ENCODE data around the gene MRPL40.
"Not testable (repeated sequence)": the region's sequence is repeated elsewhere in the genome, so short reads cannot be mapped to it uniquely, and the experiment has no call there.

The MRPL40 gene

DNA sequence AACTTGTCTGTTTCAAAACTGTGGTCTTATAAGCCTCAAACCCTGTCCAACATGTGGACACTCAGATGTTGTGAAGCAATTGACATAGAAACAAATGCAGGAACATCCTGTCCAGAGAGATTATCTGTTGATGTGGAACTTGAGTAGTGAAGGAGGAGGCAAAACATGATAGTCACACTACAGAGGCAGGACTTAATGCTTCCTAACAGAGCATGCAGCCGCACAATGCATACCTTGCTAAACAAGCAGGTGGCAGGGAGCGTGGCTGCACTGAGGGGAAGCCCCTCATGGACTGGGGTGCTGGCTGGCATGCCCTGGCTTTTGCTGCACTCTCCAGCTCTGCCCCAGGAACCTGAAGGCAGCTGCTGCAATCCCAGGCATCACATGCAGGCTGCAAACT is 9.8 kb downstream of the MRPL40 start:
- DNase-seq, result no peak

DNA sequence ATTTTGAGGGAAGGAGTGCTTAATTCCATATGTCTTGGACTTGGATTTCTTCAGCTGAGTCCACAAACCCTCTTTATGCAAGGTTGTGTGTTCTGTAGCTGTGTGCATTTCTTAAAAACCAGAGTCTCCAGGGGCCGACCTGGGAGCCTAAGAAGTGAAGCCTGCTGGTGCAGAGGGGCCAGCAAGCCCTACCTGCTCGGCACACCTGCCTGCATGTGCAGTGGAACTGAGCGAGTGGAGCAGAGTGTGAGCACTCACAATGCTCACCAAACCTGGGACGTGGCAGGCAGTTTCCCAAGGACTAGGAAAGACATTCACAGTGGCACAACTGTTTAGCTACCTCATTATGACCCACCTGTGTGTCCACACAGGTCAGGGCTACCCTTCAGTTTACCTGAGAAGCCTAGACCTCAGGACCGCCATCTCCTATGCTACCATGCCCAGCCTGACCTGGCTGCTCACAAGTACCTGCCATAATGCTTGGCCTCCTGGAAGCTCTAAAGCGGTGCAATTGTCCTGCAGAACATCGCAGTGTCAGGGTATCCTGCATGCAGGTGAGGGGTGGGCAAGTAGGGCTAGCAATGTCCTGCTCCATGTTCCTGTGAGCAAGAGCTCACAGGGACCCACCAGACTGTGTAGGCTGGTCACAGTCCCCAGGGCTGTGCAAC is 11.3 kb downstream of the MRPL40 start:
- DNase-seq, result no peak

DNA sequence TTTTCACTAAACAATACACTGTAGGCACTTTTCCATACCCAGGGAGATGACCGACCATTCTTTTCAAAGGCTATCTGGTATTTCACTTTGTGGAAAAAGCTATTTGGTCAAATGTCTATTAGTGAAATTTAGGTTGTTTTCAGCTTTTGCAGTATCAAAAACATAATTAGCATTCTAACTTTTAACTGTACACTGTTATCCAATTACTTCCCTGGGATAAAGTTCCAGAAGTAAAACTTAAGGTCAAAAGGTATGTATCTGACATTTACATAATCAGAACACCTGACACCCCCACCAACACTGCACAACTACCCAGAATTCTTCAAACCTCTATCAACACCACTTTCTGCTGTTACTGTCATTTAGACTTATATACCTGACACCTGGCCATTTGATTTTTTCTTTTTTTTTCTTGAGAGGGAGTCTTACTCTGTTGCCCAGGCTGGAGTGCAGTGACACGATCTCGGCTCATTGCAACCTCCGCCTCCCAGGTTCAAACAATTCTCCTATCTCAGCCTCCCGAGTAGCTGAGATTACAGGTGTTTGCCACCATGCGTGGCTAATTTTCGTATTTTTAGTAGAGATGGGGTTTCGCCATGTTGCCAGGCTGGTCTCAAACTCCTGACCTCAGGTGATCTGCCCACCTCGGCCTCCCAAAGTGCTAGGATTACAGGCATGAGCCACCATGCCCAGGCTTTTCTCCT is 13.1 kb downstream of the MRPL40 start:
- not testable (repeated sequence) for DNase-seq

DNA sequence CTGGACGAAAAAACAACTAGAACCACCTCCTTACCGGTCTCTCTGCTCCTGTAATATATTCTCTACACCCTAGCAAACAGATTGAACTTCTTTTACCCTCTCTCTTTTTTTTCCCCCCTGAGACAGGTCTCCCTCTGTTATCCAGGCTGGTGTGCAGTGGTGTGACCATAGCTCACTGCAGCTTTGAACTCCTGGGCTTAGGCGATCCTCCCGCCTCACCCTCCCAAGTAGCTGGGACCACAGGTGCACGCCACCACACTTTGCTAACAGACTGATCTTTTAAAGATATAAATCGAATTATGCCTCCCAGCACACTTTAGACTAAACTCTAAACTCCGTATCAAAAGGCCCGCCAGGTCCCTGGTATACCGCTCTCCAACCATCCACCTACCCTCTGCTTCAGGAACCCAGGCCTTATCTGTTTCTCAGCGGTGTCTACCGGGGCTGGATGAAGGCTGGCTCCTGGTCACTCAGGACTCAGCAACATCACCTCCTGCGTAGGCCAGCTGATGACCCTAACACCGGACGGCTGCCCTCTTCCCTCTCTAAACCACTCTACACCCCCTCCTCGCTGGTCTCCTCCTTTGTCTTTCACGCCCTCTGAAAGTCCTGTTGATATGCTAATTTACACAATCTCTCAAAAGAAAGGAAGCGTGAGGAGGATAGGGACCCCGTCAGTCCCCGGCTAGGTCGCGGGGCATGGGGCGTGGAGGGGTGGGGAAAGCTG is 14.4 kb downstream of the MRPL40 start:
- DNase-seq, result no peak

DNA sequence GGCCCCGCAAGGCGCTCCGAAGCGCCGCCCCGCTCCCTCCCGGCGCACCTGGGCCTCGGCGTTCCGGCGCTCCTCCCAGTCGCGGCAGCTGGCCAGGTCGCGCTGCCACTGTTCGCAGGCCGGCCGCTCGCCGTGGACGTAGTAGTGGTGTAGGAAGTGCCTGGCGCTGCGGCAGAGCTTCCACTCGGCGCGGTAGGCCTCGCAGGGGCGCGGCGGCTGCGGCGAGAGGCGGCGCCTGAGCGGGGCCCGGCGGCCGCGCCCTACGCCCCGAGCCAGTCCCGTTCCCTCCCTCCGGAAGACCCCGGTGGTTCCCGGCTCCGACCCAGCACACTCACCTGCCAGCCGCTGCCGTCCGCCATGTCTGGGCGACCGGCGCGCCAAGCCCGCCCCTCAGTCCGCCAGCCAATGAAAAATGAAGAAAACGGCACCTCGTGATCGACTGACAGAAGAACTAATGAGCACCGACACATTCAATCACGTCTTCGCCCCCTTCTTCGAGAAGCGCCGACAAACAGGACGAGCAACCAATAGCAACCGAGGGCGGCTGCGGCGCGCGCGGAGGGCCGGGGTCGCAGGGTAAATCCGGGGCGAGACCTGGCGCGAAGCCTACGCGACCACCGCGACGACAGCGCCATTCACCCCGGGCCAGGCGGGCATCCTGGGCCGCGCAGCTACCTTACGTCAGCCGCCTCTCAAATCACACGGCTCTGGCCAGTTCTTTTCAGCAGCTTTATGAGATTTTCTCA is 15.2 kb downstream of the MRPL40 start, which contains the start of gene C22orf39:
C22orf39 (minus strand) TSS at position 382 of the 746 bp plus-strand sequence; CDS start at position 359, 23 bp downstream.
- peak; percentile 91 for DNase-seq

DNA sequence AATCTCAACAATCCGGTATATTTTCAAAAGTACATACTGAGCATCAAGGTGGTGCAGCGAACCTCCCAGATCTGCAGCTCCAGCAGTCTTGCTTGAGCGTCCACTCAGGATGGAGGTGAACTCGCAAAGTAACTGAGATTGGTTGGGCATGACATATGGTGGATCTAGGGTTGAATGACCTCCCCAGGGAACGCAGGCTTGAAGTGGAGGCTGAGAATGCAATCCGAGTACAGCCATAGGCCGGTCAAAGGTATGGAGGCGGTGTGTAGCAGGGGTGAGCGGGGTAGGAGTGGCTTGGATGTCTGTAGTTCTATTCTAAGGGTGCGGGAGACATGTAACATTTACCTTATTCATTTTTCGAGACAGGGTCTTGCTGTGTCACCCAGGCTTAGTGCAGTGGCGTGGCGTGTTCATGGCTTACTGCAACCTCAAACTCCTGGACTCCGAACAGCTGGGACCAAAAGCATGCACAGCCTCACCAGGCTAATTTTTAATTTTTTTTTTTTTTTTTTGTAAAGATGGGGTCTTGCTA is 15.8 kb downstream of the MRPL40 start:
- peak; percentile 85 for DNase-seq

DNA sequence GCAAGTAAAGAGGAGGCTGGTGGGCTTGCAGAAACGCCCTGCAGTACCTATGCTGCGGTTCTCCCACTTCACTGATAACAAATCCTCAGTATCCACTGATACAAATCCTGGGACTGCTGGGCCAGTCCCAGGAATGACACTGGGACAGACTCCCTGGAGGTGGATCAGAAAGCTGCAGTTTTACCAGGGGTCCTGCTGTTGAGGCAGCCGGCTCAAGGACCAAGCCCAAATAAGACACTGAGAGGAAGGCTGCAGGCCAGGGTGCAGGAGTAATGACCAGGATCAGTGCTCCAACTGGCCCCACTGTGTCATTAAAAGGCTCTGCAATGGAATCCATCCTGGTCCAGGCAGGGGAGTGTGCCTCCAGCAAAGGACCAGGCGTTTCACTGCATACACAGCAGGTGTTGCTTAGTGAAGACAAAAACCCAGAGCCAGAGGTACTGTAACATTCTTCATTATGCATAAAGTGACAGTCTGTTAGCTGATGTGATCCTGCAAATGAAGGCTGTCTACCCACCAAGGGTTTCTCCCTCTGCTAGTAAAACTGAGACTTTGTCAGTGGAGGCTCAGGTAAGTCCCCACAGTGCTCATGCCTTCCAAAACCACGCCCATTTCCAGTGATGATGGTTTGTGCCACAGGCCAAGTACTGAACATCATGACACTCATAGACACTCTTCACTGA is 16.5 kb downstream of the MRPL40 start:
- no peak for DNase-seq

DNA sequence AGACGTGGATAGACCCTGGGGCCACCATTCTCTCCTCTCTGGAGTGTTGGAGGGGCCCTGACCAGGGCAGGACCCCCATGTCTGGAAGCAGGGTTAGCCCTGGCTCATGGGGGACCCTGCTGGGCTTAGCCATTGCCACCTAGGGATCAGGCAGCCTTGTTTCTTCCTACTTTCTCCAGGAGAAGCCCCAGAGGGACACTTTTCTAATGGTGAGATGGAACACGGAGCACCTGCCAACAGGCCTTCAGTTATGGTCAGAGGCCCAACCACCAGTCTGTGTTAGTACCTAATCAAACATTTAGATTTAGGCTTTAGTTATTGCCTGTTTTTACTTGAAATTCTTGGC is 17.1 kb downstream of the MRPL40 start:
- no peak for DNase-seq

DNA sequence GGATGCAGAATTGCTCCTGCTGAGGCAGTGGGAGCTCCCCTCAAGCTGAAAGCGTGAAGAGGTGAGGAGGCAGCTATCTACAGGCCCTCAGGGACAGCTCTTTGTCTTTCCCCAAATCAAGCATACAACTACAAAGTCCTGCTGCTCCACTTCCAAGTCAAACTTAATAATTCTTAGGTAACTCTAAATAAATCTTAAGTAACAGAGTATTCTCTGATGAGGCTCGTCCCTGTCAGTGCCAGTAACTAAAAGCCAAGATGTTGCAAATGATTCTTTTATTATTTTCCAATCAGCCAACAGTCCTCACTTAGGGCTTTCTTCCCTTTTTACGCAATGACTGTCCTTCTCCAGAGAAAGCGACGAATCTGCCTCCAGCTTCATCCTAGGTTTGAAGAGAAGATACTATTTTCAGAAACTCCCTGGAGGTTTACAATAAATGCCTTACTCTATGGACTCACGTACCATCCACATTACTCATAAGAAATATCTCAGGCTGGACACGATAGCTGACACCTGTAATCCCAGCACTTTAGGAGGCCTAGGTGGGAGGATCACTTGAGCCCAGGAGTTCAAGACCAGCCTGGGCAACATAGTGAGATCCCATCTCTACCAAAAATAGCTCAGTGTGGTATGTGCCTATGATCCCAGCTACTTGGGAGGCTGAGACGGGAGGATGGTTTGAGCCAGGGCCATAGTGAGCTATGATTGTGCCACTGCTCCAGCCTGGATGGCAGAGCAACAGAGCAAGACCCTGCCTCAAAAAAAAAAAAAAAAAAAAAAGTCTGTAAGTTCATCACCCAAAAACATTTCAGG is 18.2 kb downstream of the MRPL40 start:
- DNase-seq, result no peak

DNA sequence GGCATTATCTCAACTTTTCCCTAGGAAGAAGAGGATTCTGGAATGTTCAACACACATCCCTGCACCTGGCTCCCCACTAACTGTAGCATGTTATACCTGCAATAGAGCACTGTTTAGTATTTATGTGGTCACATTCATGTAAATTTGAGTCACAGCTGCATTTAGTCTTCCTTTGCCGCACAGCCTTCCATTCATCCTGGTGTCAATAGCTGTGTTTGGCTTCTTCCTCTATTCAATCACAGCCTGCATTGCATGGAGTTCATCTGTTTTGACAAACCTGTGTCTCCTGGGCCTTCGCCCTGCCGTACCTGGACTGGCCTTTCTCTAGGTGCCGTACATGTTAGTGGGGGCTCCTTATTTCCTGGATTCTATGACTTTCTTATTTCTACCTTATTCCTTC is 19.2 kb downstream of the MRPL40 start:
- no peak for DNase-seq

DNA sequence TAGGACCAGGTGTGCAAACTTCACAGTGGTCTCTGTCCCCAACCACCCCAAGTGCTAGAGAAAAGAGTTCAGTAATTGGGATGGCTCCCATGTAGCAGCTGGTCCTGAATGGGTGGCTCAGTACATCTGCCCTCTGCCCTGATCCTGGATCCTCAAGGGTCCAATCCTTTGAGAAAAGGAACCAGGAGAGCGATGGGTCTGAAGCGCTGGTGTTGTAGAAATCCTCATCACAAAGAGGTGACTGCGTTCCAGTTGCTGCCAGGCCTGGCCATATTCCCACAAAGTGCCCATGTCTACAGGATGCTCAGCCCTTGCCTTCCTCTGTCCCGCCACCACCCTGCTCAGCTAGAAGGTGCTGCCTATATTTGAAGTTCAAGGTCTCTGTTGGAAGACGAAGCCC is 21.4 kb downstream of the MRPL40 start:
- no peak for DNase-seq

DNA sequence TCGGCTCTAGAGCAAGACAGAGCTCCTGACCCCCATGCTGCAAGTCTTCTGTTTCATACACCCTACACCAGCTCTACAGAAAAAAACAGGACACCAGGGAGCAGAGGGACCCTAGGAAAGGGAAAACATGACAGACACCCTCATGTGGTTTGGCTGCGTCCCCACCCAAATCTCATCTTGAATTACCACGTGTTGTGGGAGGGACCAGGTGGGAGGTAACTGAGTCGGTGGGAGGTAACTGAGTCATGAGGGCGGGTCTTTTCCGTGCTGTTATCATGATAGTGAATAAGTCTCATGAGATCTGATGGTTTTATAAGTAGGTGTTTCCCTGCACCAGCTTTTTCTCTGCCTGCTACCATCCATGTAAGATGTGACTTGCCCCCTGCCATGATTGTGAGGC is 21.8 kb downstream of the MRPL40 start:
- DNase-seq, result no peak

DNA sequence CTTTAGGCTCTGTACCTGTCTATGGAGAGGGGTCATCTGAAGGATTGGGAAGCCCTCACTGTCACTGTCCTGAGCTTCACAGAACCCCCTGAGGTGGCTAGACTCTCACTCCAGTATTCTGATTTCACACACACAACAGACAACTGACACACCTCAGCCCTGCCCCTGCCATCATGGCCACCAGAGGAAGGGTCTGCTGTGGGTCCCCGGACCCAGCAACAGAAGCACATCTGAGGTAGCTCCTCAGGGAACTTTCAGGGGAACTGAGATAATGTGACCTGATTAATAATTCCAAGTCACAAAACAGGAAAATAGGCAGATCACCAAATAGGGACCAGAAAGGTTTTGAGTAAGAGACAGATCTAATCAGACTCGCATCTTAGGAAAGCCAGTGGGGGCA is 22.7 kb downstream of the MRPL40 start:
- no peak for DNase-seq

DNA sequence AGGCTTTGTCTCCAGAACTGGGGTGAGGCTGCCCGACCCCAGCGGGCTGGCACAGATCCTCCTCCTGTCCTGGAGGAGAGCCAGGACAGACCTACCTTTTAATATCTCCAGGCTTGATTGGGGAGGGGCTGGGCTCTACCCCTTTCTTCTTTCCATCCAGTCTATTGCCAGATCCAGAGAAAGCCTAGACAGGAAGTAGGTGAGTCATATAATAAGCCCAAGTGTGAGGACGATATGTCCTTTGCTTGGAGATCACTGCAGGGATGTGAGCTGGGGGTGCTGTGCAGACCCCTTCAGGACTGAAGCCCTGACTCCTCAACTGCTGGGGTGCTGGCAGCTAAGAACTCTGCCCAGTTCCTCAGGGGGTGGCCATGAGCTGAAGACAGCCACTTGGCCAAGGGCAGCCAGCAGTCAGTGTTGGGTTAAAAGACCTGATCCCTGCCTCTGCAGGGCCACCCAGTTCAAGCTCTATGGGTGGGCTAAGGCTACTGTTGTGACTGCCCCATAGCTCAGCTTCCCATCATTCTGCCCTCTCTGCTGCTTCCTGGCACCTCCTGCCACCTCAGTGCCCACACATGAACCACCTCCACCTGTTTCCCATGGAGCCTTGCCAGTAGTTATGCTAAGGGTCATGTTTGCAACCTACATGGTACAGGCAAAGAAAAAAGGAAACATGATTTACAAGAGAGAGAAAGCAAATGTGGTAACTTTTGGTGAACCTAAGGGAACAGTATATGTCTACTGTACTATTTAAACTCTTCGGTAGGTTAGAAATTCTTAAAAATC is 23.4 kb downstream of the MRPL40 start:
- no peak for DNase-seq

DNA sequence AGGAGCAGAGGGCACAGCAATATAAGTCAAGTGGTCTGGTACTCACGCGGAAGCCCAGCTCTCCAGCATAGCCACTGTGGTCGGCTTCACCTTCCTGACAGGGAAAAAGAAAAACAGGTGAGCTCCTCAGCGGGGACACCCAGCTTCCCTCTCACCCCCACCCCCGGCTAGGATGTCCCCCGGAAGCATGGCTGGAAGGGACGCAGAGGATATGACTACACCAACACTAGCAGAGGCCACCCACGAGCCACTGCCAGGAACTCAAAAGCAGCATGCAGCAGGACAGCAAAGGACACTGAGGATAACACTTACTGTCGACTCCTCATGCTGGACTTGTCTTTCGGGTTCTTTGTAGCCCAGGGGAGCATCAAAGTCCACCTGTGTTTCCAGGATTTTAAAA is 24.2 kb downstream of the MRPL40 start:
- DNase-seq, result no peak

DNA sequence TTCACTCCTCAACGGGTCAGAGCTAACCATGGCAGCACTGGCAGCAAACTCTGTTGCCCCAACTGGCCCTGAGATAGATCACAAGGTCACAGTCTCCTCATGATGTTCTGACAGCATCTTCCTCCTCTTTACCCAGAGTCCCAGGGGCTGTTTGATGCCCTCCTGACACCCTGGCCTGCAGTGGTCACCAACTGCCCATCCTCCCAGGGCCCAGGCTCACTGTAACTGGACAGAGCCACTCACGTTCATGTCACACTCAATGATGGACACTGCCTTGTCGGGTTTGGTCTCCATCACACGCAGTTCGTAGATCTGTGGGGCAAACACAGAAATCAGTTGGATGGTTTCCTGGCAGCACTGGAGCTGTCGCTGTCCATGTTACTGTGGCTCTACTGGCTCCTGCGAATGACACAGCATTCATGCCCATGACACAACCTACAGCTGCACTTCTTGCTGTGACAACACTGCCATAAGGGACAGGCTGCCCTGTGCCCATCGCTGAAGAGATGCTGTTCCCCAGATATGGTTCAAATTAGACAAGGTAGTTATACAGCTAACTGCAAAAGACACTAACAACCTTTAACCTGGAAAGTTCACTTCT is 25.6 kb downstream of the MRPL40 start:
- DNase-seq, result no peak

DNA sequence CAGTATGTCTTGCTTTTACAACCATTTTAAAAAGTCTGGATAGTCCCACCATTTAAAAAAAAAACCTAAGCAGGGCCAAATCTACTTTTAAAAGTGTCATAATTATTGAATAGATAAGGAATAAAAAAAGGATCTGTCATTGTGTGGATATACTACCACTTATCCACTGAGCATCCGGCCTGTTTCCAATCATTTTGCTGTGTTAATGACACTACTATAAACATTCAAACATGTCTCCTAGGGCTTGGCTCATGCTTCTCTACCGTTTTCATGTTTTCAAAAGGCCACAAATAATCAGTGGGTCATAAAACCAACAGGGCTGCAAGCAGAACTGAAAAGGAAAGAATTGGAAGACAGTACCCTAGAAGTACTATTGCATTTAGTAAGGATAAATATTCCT is 27.7 kb downstream of the MRPL40 start:
- no peak for DNase-seq

DNA sequence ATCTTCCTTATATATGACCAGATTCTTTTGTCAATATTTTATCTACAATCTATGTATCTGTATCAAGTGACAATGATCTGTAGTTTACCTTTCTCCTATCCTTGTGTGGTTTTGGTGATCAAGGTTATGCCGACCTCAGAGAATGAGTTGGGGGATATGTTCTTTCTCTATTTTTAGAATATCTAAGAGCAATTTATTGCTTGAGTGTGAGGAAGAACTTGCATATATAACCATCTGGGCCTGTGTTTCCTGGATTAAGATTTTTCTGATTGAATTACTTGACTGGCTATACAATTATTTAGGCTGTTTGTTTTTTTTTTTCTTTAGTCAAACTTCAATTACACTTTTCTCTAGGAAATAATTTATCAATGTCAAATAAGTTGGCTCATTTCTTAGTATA is 29.2 kb downstream of the MRPL40 start:
- DNase-seq, result no peak

DNA sequence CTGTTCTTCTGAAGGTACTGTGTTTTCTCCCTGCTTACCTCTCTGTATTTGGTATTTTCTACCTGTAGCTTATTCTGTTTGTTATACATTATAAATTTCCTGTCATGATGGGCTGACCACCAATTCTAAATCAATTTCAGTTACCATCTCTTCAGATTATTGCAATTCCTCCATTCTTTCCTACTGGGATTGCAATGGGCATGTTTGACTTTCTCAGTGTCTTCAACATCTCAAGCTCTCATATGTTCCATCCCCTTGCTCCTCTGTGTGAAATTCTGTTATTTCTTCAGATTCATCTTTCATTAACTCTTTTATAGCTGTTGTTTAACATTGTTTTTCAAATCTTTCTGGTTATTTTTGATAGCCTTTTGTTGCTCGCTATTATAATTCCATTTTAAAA is 30.7 kb downstream of the MRPL40 start:
- no peak for DNase-seq
